Measurements from ENCODE around the gene MBD4.

Gene MBD4

GRCh38 chr3:129473769-129474152 is 34.0 kb upstream of the MBD4 start:
- TF ChIP-seq CTCF (IDR thresholded peaks at IDR 0.05; ENCODE audit: low read depth, low read length, missing control alignments): no peak
- in situ Hi-C loops (cut with HindIII; ENCODE audit: low sequenced_read_pairs): no loop called here
- DNase-seq (ENCODE audit: low read depth): no peak
- no peak overlapping the region for H3K4me3 ChIP-seq (ENCODE audit: low read depth, low read length)

GRCh38 chr3:129473067-129473768 is 33.5 kb upstream of the MBD4 start:
- in situ Hi-C loops (cut with HindIII; ENCODE audit: low sequenced_read_pairs): no loop called here
- no peak for DNase-seq (ENCODE audit: low read depth)
- no peak overlapping the region for H3K4me3 ChIP-seq (ENCODE audit: low read depth, low read length)
- no peak for TF ChIP-seq CTCF (IDR thresholded peaks at IDR 0.05; ENCODE audit: low read depth, low read length, missing control alignments)

GRCh38 chr3:129470861-129471260 is 31.1 kb upstream of the MBD4 start:
- in situ Hi-C loops (cut with HindIII; ENCODE audit: low sequenced_read_pairs): no loop called here
- TF ChIP-seq CTCF (IDR thresholded peaks at IDR 0.05; ENCODE audit: low read depth, low read length, missing control alignments): no peak

GRCh38 chr3:129469026-129469425 is 29.3 kb upstream of the MBD4 start:
- in situ Hi-C loops (cut with HindIII; ENCODE audit: low sequenced_read_pairs): no loop called here
- TF ChIP-seq CTCF (IDR thresholded peaks at IDR 0.05; ENCODE audit: low read depth, low read length, missing control alignments): no peak
- no peak overlapping the region for H3K4me3 ChIP-seq (ENCODE audit: low read depth, low read length)
- DNase-seq (ENCODE audit: low read depth): no peak

More at GRCh38 chr3:129470861-129471260, 31.1 kb upstream of the MBD4 start:
- no peak for DNase-seq (ENCODE audit: low read depth)
- H3K4me3 ChIP-seq (ENCODE audit: low read depth, low read length): no peak overlapping the region

GRCh38 chr3:129467932-129468331 is 28.2 kb upstream of the MBD4 start:
- DNase-seq (ENCODE audit: low read depth): no peak
- in situ Hi-C loops (cut with HindIII; ENCODE audit: low sequenced_read_pairs): no loop called here
- no peak for TF ChIP-seq CTCF (IDR thresholded peaks at IDR 0.05; ENCODE audit: low read depth, low read length, missing control alignments)
- no peak overlapping the region for H3K4me3 ChIP-seq (ENCODE audit: low read depth, low read length)

GRCh38 chr3:129463716-129464115 is 24.0 kb upstream of the MBD4 start:
- in situ Hi-C loops (cut with HindIII; ENCODE audit: low sequenced_read_pairs): no loop called here
- no peak for TF ChIP-seq CTCF (IDR thresholded peaks at IDR 0.05; ENCODE audit: low read depth, low read length, missing control alignments)
- H3K4me3 ChIP-seq (ENCODE audit: low read depth, low read length): no peak overlapping the region
- DNase-seq (ENCODE audit: low read depth): no peak
